SIG-M5 treated with dmso at 0.1 percent for 504 hours (cell line): Measurements from ENCODE around the gene WDR53.
"Not testable (repeated sequence)": the region's sequence is repeated elsewhere in the genome, so short reads cannot be mapped to it uniquely, and the experiment has no call there.

Experiments
- DNase-seq: peaks from one replicate; lab custom pipeline; 2025; ENCODE audit not compliant: unreplicated experiment; lab: John Stamatoyannopoulos, UW

WDR53 gene

GRCh38 chr3:196568246-196569002 is at the start of gene WDR53, which contains the start of gene FBXO45:
Gene WDR53 (minus strand): TSS chr3:196568554. CDS start chr3:196561475, 7,079 bp downstream.
Gene FBXO45 (plus strand): TSS chr3:196568660. CDS start chr3:196568985, 325 bp downstream.
- DNase-seq, result peak; percentile 98

DNA sequence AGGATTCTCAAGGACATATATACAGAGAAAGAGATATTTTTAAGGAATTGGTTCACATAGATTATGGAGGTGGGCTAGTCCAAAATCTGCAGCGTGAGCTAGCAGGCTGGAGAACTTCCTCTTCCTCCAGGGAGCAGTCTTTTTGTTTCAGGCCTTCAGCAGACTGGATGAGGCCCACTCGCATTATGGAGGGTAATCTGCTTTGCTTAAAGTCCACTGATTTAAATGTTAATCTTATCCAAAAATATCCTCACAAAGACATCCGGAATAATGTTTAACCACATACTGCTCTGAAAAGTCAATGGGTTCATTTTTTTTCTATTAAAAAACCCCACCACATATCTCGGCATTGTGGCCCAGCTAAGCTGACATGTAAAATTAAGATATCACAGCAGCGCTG is 48.9 kb upstream of the WDR53 start:
- peak; percentile 66 for DNase-seq

- DNase-seq, result not testable (repeated sequence)
Observed at GRCh38 chr3:196615234-196615633, 46.9 kb upstream of the WDR53 start.

GRCh38 chr3:196611761-196612483 is 43.6 kb upstream of the WDR53 start:
- DNase-seq, result no peak

DNA sequence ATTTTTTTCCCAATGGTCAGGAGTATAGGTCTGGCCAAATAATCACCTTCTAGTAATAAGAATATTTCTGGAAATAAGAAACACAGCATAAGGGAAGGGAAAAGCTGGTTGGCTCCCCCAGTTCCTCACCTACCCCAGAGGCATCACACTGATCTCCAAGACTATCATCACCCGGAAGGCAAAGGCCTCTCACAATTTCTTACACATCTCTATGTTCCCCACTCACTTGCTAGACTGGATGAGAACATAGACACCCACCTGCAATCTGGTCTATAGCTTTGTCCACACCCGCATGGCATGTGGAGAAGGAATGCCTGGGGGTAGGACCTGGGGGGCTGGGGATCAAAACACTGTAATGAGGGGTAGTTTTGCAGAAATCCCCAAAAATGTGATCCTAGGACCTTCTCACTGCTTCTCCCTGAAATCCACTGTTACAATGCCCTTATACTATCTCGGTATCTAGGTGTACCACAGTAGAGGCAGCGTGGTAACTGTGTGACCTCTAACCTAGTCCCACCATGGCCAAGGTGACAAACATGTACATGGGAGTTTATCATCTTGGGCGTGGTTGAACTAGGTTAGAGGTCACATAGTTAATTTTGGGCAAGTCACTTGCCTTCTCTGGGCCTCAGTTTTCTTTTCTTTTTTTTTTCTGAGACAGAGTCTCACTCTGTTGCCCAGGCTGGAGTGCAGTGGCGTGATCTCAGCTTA is 41.6 kb upstream of the WDR53 start:
- DNase-seq, result peak; percentile 44

DNA sequence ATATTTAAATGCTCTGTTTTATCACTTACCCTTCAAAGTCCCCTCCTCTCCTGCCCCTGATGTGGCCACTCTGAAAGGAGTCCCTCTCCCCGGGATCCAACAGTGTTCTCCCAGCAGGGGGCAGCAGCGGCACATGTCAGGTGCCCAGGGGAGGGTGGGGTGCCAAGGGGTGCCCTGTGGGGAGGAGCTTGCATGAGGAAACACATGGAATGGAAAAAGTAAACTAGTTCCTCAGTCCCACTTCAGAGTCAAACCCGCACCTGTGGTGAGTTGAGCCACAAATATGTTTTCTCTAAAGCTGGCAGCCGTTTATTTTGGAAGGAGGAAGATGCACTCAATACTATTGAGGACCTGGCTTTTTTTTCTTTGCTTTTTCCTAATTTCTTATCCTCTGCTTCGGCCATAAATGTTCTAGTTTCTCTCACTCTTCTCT is 41.0 kb upstream of the WDR53 start:
- DNase-seq, result peak; percentile 99

DNA sequence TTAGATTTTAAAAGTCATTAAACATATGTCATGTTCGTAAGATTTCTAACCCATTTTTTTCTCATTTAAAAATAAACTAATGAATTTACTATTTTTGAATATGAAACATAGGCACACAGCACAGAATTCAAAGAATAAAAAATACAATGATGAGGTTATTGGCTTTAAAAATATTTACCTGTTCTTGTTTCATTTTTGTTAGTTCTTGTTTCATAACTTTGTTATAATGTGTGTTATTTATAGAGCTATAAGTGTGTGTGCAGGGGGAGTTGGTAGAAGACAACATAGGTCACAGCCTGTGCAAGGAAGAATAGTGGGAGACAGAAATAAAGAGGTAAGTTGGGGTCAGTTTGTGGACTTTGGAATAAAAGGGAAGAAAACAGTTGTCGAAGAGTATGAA is 40.3 kb upstream of the WDR53 start:
- no peak for DNase-seq

GRCh38 chr3:196604548-196604947 is 36.2 kb upstream of the WDR53 start:
- no peak for DNase-seq

DNA sequence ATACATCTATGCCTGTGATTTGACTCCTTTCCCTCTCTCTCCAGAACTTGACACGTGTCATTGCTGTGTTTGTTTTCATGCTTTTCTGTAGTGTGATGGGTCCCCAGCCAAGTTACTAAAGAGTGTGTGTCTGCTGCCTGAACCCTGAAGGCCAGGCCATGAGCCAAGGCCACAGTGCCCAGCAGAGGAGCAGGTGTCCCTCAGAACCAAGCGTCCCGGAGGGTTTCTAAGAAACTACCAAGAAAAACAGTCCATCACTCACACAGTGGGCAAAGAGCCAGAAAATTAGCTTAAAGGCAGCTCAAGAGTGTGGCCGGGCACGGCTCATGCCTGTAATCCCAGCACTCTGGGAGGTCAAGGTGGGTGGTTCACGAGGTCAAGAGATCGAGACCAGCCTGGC is 35.3 kb upstream of the WDR53 start:
- DNase-seq, result no peak

DNA sequence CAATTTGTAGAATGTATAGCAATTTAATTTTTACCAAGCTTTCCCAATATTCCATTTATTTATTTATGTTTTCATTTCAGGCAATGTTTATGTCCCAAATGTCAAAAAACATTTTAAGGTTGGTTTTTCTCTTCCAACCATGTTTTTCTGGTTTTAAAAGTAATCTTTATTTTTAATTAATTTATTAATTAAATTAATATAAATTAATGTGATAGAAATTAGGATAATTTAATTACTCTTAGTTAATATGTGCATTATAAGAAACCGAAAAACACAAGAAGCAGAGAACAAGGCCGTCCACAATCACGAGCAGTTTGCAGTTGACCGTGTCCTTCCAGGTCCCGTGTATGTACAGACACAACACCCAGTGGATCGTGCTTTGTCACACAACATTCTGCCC is 34.3 kb upstream of the WDR53 start:
- DNase-seq, result no peak

DNA sequence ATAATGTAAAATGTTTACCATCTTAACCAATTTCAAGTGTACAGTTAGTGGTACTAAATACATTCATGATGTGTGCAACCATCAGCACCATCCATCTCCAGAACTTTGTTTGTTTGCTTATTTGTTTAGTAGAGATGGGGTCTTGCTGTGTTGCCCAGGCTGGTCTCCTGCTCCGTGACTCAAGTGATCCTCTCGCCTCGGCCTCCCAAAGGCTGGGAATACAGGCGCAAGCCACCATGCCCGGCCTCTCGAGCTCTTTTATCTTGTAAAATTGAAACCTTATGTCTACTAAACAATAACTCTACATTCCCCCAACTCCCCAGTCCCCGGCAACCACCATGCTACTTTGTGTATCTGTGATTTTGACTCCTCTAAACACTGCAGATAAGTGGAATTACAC is 32.0 kb upstream of the WDR53 start:
- DNase-seq, result no peak

DNA sequence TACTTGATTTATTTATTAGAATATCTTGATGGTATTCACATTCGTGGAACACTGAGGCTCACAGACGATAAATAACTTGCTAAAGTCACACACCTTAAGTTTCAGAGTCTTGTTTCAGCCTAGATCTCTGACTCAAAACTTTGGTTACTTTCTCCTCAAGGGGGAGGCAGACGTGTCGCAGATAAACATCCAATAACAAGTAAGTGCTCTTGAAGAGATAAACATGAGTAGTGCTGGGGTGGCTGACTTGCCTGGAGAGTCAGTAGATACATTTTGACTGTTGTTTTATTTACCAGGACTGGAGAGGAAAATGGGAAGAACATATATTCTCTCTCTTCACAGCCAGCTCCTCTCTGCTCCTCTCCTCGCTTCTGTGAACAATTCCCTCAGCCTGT is 31.4 kb upstream of the WDR53 start:
- DNase-seq, result no peak

DNA sequence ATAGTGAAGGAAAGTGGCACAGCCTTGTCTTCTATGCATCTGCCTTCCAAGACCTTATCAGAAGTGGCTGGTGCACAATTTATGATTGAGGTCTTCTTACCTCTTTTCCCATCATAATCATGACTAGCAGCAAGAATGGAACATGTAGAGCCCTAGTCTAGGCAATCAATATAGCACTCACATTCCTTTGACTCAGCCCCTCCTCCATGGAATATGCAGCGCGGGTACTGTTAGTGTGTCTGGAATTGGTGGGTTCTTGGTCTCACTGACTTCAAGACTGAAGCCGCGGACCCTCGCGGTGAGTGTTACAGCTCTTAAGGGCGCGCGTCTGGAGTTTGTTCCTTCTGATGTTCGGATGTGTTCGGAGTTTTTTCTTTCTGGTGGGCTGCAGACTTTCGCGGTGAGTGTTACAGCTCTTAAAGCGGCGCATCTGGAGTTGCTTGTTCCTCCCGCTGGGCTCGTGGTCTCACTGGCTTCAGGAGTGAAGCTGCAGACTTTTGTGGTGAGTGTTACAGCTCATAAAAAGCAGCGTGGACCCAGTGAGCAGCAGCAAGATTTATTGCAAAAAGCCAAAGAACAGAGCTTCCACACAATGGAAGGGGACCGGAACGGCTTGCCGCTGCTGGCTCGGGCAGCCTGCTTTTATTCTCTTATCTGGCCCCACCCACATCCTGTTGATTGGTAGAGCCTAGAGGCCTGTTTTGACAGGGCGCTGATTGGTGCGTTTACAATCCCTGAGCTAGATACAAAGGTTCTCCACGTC is 29.8 kb upstream of the WDR53 start:
- not testable (repeated sequence) for DNase-seq

GRCh38 chr3:196596355-196596754 is 28.0 kb upstream of the WDR53 start:
- no peak for DNase-seq

DNA sequence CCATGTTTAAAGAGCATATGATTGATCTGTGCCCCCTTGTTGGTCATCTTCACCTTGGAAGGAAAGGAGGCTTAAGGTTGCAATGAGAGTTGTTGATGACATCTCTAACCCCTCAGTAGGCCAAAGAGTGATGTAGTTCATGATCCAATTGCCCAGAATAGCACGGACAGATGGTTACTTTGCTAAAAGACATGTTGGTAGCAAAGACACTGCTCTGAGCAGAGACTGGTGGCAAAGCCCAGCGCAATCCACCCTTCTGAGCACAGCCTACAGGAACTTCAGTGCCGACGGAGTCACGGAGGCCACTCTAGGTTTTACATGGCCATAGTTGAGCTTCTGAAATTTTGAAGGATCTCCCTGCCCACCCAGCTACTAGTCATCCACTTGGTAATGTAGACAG is 21.9 kb upstream of the WDR53 start:
- no peak for DNase-seq

- DNase-seq, result no peak
Observed at GRCh38 chr3:196585044-196585757, 16.8 kb upstream of the WDR53 start.

DNA sequence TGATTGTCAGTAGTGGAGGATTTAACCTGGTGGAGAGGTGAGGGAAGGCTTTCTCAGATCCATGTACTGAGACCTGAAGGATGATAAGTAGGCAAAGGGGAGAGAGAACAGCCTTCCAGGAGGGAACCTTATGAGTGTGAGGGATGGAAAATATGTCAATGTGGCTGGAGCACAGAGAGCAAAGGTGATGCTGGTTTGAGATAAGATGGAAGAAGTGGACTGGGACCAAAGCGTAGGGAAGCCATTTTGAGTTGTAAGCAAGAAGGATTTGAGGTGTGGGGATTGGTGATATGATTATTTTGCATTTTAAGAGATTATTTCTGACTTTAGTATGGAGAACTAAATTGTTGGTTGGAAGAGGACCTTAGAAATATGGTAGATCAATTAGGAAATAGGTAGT is 4.0 kb upstream of the WDR53 start:
- no peak for DNase-seq

DNA sequence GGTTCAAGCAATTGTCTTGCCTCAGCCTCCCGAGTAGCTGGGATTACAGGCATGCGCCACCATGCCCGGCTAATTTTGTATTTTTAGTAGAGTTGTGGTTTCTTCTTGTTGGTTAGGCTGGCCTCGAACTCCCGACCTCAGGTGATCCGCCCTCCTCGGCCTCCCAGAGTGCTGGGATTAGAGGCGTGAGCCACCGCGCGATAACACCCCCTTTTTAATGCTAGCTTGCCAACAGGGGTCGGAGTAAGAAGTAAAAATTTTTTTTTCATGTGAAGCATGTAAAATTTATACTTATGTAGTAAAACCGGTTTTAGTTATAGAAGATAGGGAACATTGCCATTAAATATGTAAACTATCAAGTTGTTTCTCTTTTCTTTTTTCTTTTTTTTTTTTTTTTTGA is 2.0 kb upstream of the WDR53 start:
- not testable (repeated sequence) for DNase-seq

DNA sequence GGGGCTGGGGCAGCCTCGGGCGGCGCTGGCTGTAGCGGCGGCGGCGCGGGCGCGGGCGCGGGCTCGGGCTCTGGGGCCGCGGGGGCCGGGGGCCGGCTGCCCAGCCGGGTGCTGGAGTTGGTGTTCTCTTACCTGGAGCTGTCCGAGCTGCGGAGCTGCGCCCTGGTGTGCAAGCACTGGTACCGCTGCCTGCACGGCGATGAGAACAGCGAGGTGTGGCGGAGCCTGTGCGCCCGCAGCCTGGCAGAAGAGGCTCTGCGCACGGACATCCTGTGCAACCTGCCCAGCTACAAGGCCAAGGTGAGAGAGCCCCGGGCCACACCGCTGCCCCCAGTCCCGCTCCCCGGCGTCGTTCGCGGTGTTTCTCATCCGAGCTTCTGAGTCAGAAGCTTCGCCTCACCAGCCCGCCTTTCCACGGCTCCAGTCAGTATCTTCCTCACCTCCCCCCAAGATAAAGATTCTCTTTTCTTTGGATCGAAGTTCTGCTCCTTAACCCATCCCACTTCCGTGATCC is 706 bp upstream of the WDR53 start:
- DNase-seq, result peak; percentile 58

DNA sequence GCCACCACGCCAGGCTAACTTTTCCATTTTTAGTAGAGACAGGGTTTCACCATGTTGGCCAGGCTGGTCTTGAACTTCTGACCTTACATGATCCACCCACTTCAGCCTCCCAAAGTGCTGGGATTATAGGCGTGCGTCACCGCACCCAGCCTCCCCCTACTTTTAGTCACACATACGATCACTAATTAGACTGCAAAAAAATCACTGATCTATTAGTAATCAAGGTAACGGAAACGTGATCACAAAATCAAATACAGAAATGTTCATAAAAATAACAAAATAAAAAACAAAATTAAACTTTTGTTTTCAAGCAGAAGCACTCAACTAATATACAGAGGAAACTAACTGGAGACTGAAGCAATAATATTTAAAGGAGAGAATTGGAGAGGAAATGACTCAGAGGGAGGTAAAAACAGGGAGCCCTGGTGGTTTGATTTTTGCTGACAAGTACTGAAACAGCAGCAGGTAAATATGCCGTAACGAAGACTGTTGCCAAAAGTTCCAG is 4.6 kb downstream of the WDR53 start:
- peak; percentile 33 for DNase-seq
